ENCODE measurements around the gene SREBF2. TPM values are rescaled to one million over a fixed set of nuclear protein-coding genes. Genes with fewer than 3 reads are reported as not detected.
"Not testable (repeated sequence)": the region's sequence is repeated elsewhere in the genome, so short reads cannot be mapped to it uniquely, and the experiment has no call there.

The SREBF2 gene
- total RNA-seq, 1 donor = 52.8 TPM

- no peak for DNase-seq (ENCODE audit: low read depth)
- TF ChIP-seq CTCF (IDR thresholded peaks at IDR 0.05; ENCODE audit: insufficient read depth, low read length) = no peak
- no peak overlapping the region for H3K4me3 ChIP-seq (ENCODE audit: low read depth, low read length)
Observed at GRCh38 chr22:41862530-41863266, 29.8 kb downstream of the SREBF2 start.

DNA sequence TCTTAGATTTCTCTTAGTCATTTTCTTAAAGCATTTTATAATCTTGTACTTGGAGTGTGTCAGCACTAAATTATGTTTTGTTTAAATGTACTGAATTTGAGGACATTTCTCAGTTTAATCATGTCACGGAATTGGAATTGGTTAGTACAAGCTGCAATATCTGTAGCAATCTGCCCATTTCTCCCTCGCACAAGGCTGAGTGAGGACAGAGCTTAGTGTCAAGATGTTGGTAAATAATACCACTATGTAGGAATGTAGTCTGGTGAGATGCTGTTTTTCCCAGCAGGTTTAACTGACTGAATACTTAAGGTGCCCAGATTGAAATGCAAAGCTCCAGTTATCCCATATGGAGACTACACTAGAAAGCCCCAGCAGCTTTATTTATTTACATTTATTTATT, 30.6 kb downstream of the SREBF2 start:
- no peak overlapping the region for H3K4me3 ChIP-seq (ENCODE audit: low read depth, low read length)
- no peak for TF ChIP-seq CTCF (IDR thresholded peaks at IDR 0.05; ENCODE audit: insufficient read depth, low read length)
- DNase-seq (ENCODE audit: low read depth) = peak; percentile 24

- no peak for TF ChIP-seq CTCF (IDR thresholded peaks at IDR 0.05; ENCODE audit: insufficient read depth, low read length)
- H3K4me3 ChIP-seq (ENCODE audit: low read depth, low read length) = no peak overlapping the region
- no peak for DNase-seq (ENCODE audit: low read depth)
Observed at GRCh38 chr22:41868556-41868955, 35.7 kb downstream of the SREBF2 start.

- H3K4me3 ChIP-seq (ENCODE audit: low read depth, low read length); DNase-seq (ENCODE audit: low read depth): not testable (repeated sequence)
Observed at GRCh38 chr22:41870081-41870480, 37.2 kb downstream of the SREBF2 start.

DNA sequence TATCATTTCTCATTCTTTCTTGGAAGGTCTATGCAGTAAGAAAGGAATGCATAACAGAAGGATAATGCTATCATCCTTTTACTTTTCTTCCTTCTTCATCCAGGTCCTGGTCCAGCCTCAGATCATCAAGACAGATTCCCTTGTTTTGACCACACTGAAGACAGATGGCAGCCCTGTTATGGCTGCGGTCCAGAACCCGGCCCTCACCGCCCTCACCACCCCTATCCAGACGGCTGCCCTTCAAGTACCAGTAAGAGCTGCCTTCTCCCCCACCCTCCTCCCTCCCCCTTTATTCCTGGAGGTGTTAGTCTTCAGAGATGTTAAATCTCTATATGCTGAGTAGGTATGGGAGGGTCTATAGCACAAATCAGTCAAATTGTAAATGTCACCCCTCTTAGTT, 37.9 kb downstream of the SREBF2 start:
- no peak for DNase-seq (ENCODE audit: low read depth)
- TF ChIP-seq CTCF (IDR thresholded peaks at IDR 0.05; ENCODE audit: insufficient read depth, low read length) = no peak
- H3K4me3 ChIP-seq (ENCODE audit: low read depth, low read length) = no peak overlapping the region

GRCh38 chr22:41873391-41873790, 40.5 kb downstream of the SREBF2 start:
- DNase-seq (ENCODE audit: low read depth) = no peak
- TF ChIP-seq CTCF (IDR thresholded peaks at IDR 0.05; ENCODE audit: insufficient read depth, low read length) = no peak
- no peak overlapping the region for H3K4me3 ChIP-seq (ENCODE audit: low read depth, low read length)

GRCh38 chr22:41874090-41874489, 41.2 kb downstream of the SREBF2 start:
- TF ChIP-seq CTCF (IDR thresholded peaks at IDR 0.05; ENCODE audit: insufficient read depth, low read length) = no peak
- H3K4me3 ChIP-seq (ENCODE audit: low read depth, low read length) = no peak overlapping the region

More at GRCh38 chr22:41874090-41874489, 41.2 kb downstream of the SREBF2 start:
- DNase-seq (ENCODE audit: low read depth) = no peak
